Activated CD8-positive, alpha-beta memory T cell treated with anti-CD3 and anti-CD28 coated beads, Interleukin-2, amount 10 ng/mL, durations not matched to agents 7 days and 5 days (primary cell): Measurements from ENCODE around the gene POU3F2. TPM values are rescaled to one million over a fixed set of nuclear protein-coding genes. Genes with fewer than 3 reads are reported as not detected.

Source experiments
- ATAC-seq: fragments of 150-1000 bp; cut with Tn5 transposase; one replicate; pipeline ENCODE4 v1.10.0; 2021; ENCODE audit warnings: moderate library complexity
- CTCF ChIA-PET: fragments of 350-600 bp; sonication (Branson Sonifier 250); formaldehyde crosslinking; loops from one replicate; lab custom pipeline; 2021; ENCODE audit warnings: antibody characterized with exemption; lab: Charles Lee
- DNase-seq: peaks from one replicate; pipeline ENCODE4 v3.0.0-alpha.2; 2020
- H3K27ac Mint-ChIP-seq: one replicate; pipeline ENCODE4 v1.8.0; 2021; ENCODE audit warnings: mild to moderate bottlenecking, mixed read lengths
- H3K27me3 Mint-ChIP-seq: one replicate; pipeline ENCODE4 v1.8.0; 2021; ENCODE audit warnings: mixed read lengths
- H3K36me3 Mint-ChIP-seq: one replicate; pipeline ENCODE4 v1.8.0; 2021; ENCODE audit warnings: mild to moderate bottlenecking, mixed read lengths
- H3K4me1 Mint-ChIP-seq: one replicate; pipeline ENCODE4 v1.8.0; 2021; ENCODE audit warnings: mixed read lengths
- H3K4me3 Mint-ChIP-seq: one replicate; pipeline ENCODE4 v1.8.0; 2021; ENCODE audit warnings: mild to moderate bottlenecking, moderate library complexity, mixed read lengths
- H3K9me3 Mint-ChIP-seq: one replicate; pipeline ENCODE4 v1.8.0; 2022; ENCODE audit warnings: low read depth, mixed read lengths
- total RNA-seq, 2 experiments: library from RNA; stranded (reverse); gene quantifications; one replicate each; pipeline ENCODE4 v1.2.3, GENCODE V29; 2021

POU3F2 gene
- total RNA-seq, 2 experiments from 2014 or later = not detected

DNA sequence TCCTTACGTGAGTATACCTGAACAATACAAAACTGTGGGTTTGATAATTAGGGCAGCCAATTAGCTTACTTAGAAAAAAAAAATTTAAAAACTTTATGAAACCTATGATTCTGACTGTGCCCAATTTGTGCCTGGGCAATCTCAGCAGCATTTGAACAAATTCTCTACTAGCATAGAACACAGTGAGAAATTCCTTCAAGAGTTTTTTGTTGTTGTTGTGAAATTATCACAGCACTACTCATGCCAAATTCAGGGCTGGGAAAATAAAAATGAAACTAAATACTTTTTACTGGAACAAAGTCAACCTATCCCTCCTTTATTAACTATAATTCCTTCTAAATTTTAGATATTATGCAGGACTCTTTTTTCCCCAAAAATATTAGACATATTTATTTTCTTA lies 42.9 kb downstream of the POU3F2 start:
- ATAC-seq (no peak), DNase-seq (no peak)
- Mint-ChIP-seq H3K9me3 (no peaks in the 10 kb centered on the region), H3K36me3 (peaks cover 13% of the 10 kb centered on the region), H3K27ac (no peak overlapping the region), H3K4me3 (no peak overlapping the region), H3K4me1 (peaks cover 9% of the 10 kb centered on the region), H3K27me3 (no peaks in the 10 kb centered on the region)
- CTCF ChIA-PET = no interaction called here

DNA sequence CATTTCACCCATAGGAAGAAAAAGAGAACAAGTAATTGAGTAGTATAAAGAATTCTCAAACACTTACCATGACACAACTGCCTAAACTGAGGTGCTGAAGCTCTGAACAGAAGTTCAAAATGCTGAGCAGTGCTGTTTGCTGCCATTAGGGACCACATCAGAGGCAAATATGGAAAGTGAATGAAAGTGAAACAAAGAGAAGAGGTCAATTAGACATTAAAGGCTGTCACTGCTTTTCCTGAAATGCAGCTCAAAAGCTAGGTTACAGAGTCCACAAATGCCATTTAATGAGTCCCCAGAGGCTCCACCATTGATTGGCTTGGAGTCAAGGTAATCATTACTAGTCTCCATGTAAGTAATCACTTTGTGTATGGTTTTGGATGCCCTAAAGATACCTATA lies 46.1 kb downstream of the POU3F2 start:
- Mint-ChIP-seq H3K27ac (no peak overlapping the region), H3K36me3 (peaks cover 10% of the 10 kb centered on the region), H3K9me3 (no peaks in the 10 kb centered on the region), H3K4me3 (no peak overlapping the region), H3K27me3 (no peaks in the 10 kb centered on the region), H3K4me1 (peaks cover 9% of the 10 kb centered on the region)
- CTCF ChIA-PET = no interaction called here
- no peak for DNase-seq
- peak; percentile 53 for ATAC-seq

DNA sequence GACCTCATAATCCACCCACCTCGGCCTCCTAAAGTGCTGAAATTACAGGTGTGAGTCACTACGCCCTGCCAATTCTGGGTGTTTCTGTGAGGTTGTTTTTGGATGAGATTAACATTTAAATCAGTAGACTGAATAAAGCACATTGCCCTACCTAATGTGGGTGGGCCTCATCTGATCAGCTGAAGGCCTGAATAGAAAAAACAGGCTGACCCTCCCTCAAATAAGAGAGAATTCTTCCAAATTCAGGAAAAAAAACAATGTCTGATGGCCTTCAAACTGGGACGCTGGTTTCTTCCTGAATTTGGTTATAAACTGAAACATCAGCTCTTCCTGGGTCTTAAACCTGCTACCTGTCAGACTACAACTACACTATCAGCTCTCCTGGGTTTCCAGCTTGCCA lies 51.0 kb downstream of the POU3F2 start:
- CTCF ChIA-PET = no interaction called here
- Mint-ChIP-seq H3K9me3 (no peaks in the 10 kb centered on the region), H3K4me3 (no peak overlapping the region), H3K27ac (no peak overlapping the region), H3K27me3 (no peaks in the 10 kb centered on the region), H3K4me1 (peaks cover 6% of the 10 kb centered on the region), H3K36me3 (peaks cover 11% of the 10 kb centered on the region)
- ATAC-seq (no peak), DNase-seq (no peak)

DNA sequence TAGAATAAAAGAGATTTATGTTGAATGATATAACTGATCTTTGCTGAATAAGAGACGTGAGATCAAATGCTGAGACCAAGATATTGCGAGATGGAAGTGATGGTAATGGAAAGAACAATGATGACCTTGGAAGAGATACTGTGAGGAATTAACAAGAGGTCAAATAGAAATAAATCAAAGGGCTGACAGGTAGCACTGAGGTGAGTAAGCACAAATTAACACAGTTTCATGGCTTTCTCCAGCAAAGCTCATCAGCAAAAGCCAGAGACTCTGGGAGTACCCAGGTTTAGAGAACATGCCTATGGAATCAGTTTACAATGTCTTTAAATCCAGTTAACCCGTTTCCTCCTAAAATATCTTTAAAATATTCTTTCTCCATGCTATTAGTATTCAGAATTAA lies 53.3 kb downstream of the POU3F2 start:
- CTCF ChIA-PET = no interaction called here
- DNase-seq = no peak
- Mint-ChIP-seq H3K4me3 (no peak overlapping the region), H3K27ac (no peak overlapping the region), H3K9me3 (no peaks in the 10 kb centered on the region), H3K27me3 (no peaks in the 10 kb centered on the region), H3K4me1 (no peaks in the 10 kb centered on the region), H3K36me3 (peaks cover 11% of the 10 kb centered on the region)
- ATAC-seq = no peak

Other genes starting within 250 kb of the POU3F2 start
- 10 to 100 TPM; 10.4 to 10.8 TPM for gene FBXL4, start 113.4 kb downstream of the POU3F2 start, total RNA-seq